ENCODE data around the gene INMT.

The INMT gene

DNA sequence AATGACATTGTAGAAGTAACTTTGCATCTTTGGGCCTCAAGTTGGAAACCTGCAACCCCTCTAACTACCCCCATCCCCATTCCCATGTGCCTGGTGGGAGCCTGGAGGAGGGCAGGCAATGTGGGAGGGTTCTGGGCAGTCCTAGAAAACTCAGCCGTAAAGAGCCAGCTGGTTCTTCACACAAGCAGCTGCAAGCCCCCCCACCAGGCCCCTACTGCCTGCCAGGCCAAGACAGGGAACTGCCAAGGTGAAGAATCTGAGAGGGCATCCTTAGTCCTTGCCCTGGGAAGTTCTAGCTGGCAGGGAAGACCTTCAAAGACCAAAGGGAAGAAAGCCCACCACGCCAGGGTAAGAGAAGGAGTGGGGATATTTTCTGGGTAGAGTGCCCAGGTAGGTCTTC, 12.2 kb upstream of the INMT start:
- DNase-seq (ENCODE audit: extremely low spot score), result no peak
- ChIA-PET POLR2A (no interaction called here), CTCF (interaction anchor here (0.6 to 1.3 kb wide), 3 partner anchors 12 to 39 kb away, joined by 3 read pairs; no protein-coding TSS in a partner anchor)
- TF ChIP-seq ARNT (IDR thresholded peaks at IDR 0.05), result no peak
- TF ChIP-seq CTBP1 (IDR thresholded peaks at IDR 0.05; ENCODE audit: borderline replicate concordance), result no peak
- no peak for TF ChIP-seq ELF4 (IDR thresholded peaks at IDR 0.05)
- no peak for TF ChIP-seq SP1 (IDR thresholded peaks at IDR 0.05)
- TF ChIP-seq HDGF (IDR thresholded peaks at IDR 0.05; ENCODE audit: borderline replicate concordance), result no peak
- no peak for TF ChIP-seq BHLHE40 (IDR thresholded peaks at IDR 0.05; ENCODE audit: borderline replicate concordance)
- no peak for TF ChIP-seq L3MBTL2 (conservative IDR thresholded peaks at IDR 0.05)
- no peak for TF ChIP-seq ZNF384 (IDR thresholded peaks at IDR 0.05)
- no peak for TF ChIP-seq PKNOX1 (IDR thresholded peaks at IDR 0.05)

GRCh38 chr7:30740417-30741181, 11.3 kb upstream of the INMT start:
- ChIA-PET POLR2A (no interaction called here), CTCF (interaction anchor here (0.6 to 1.3 kb wide), 3 partner anchors 26 to 194 kb away, joined by 3 read pairs; no protein-coding TSS in a partner anchor)
- TF ChIP-seq PKNOX1 (IDR thresholded peaks at IDR 0.05), result no peak
- no peak for TF ChIP-seq BHLHE40 (IDR thresholded peaks at IDR 0.05; ENCODE audit: borderline replicate concordance)
- no peak for TF ChIP-seq ELF4 (IDR thresholded peaks at IDR 0.05)
- TF ChIP-seq NFRKB (IDR thresholded peaks at IDR 0.05), result no peak
- peak; percentile 90 for DNase-seq (ENCODE audit: extremely low spot score)

DNA sequence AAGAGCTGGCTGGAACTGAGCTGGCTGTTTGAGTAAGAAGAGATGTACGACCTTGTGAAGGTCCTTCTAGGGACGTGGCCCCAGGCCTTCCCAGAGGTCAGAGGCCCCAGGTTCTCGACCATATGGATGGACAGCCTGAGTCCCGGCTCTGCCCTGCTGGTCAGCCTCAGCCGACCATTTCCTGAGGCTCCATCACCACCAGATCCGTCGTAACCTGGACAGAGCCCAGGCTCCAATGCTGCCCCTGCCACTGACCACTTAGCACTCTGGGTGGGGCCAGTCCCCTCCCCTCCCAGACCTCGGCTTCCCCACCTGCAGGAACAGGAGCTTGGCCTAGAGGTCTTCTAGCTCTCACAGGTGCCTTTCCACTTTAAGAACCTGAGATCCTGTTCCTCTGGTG, 10.6 kb upstream of the INMT start:
- TF ChIP-seq TARDBP (IDR thresholded peaks at IDR 0.05) (no peak), SUZ12 (IDR thresholded peaks at IDR 0.05) (no peak), SP1 (IDR thresholded peaks at IDR 0.05) (no peak), CTBP1 (IDR thresholded peaks at IDR 0.05; ENCODE audit: borderline replicate concordance) (no peak), LEF1 (IDR thresholded peaks at IDR 0.05; ENCODE audit: borderline replicate concordance) (no peak), HDGF (IDR thresholded peaks at IDR 0.05; ENCODE audit: borderline replicate concordance) (no peak), L3MBTL2 (conservative IDR thresholded peaks at IDR 0.05) (no peak), FOXK2 (IDR thresholded peaks at IDR 0.05) (no peak), ZNF384 (IDR thresholded peaks at IDR 0.05) (no peak), PKNOX1 (IDR thresholded peaks at IDR 0.05) (no peak), ARNT (IDR thresholded peaks at IDR 0.05) (no peak), FOXM1 (IDR thresholded peaks at IDR 0.05; ENCODE audit: borderline replicate concordance) (no peak), ELF4 (IDR thresholded peaks at IDR 0.05) (no peak), BHLHE40 (IDR thresholded peaks at IDR 0.05; ENCODE audit: borderline replicate concordance) (no peak), NFRKB (IDR thresholded peaks at IDR 0.05) (no peak), FOXA1 (IDR thresholded peaks at IDR 0.05) (no peak)
- POLR2A ChIA-PET, result no interaction called here
- DNase-seq (ENCODE audit: extremely low spot score), result no peak
- CTCF ChIA-PET, result interaction anchor here (0.6 kb wide), 2 partner anchors 195 to 197 kb away, joined by 3 to 4 read pairs; no protein-coding TSS in a partner anchor

- TF ChIP-seq HDGF (IDR thresholded peaks at IDR 0.05; ENCODE audit: borderline replicate concordance) (no peak), FOXA1 (IDR thresholded peaks at IDR 0.05) (no peak), SUZ12 (IDR thresholded peaks at IDR 0.05) (no peak), ZNF384 (IDR thresholded peaks at IDR 0.05) (no peak), ELF4 (IDR thresholded peaks at IDR 0.05) (no peak), CTBP1 (IDR thresholded peaks at IDR 0.05; ENCODE audit: borderline replicate concordance) (no peak), LEF1 (IDR thresholded peaks at IDR 0.05; ENCODE audit: borderline replicate concordance) (no peak), BHLHE40 (IDR thresholded peaks at IDR 0.05; ENCODE audit: borderline replicate concordance) (no peak), ARNT (IDR thresholded peaks at IDR 0.05) (no peak), NFRKB (IDR thresholded peaks at IDR 0.05) (no peak), L3MBTL2 (conservative IDR thresholded peaks at IDR 0.05) (no peak), FOXM1 (IDR thresholded peaks at IDR 0.05; ENCODE audit: borderline replicate concordance) (no peak)
- ChIA-PET CTCF (no interaction called here), POLR2A (no interaction called here)
- no peak for DNase-seq (ENCODE audit: extremely low spot score)
These were observed 8.4 kb upstream of the INMT start for GRCh38 chr7:30743371-30744074.

- CTCF ChIA-PET, result no interaction called here
- TF ChIP-seq ELF4 (IDR thresholded peaks at IDR 0.05) (no peak), LEF1 (IDR thresholded peaks at IDR 0.05; ENCODE audit: borderline replicate concordance) (no peak), BHLHE40 (IDR thresholded peaks at IDR 0.05; ENCODE audit: borderline replicate concordance) (no peak), FOXK2 (IDR thresholded peaks at IDR 0.05) (no peak), ARNT (IDR thresholded peaks at IDR 0.05) (no peak), ZNF384 (IDR thresholded peaks at IDR 0.05) (no peak), CTBP1 (IDR thresholded peaks at IDR 0.05; ENCODE audit: borderline replicate concordance) (no peak), PKNOX1 (IDR thresholded peaks at IDR 0.05) (no peak), SUZ12 (IDR thresholded peaks at IDR 0.05) (no peak)
- no peak for DNase-seq (ENCODE audit: extremely low spot score)
- POLR2A ChIA-PET, result no interaction called here
These were observed 7.9 kb upstream of the INMT start for GRCh38 chr7:30744075-30744417.
